BLaER1 treated with 17β-estradiol and CSF1 and Interleukin-3, amounts not matched to agents 10 nM and 100 nM (cell line): ENCODE data around the gene SHISA5.

Source experiments
- H3K27ac ChIP-seq, 11 experiments: shearing (Covaris generic); formaldehyde crosslinking; 2 replicates each; pipeline ENCODE4 v1.8.1; 2022
- H3K27me3 ChIP-seq, 11 experiments: shearing (Covaris generic); formaldehyde crosslinking; 2 replicates each; pipeline ENCODE4 v1.8.1; 2022
- H3K36me3 ChIP-seq, 11 experiments: shearing (Covaris generic); formaldehyde crosslinking; 2 replicates each; pipeline ENCODE4 v1.8.1; 2022
- H3K4me1 ChIP-seq, 10 experiments: shearing (Covaris generic); formaldehyde crosslinking; 2 replicates each; pipeline ENCODE4 v1.8.1; 2022
- H3K4me2 ChIP-seq, 11 experiments: shearing (Covaris generic); formaldehyde crosslinking; 2 replicates each; pipeline ENCODE4 v1.8.1; 2022
- H3K4me3 ChIP-seq, 10 experiments: shearing (Covaris generic); formaldehyde crosslinking; 2 replicates each; pipeline ENCODE4 v1.8.1; 2022
- H3K9ac ChIP-seq, 11 experiments: shearing (Covaris generic); formaldehyde crosslinking; 2 replicates each; pipeline ENCODE4 v1.8.1; 2022
- H3K9me3 ChIP-seq, 11 experiments: shearing (Covaris generic); formaldehyde crosslinking; replicated peaks in 1 of 11; 2 replicates each; pipeline ENCODE4 v1.8.1; 2022
- H4K20me1 ChIP-seq, 11 experiments: shearing (Covaris generic); formaldehyde crosslinking; 2 replicates each; pipeline ENCODE4 v1.8.1; 2022
- Cebpa-rat ChIP-seq, 11 experiments: shearing (Covaris generic); IDR thresholded peaks; 2 replicates each; pipeline ENCODE4 v1.8.1; 2022

The SHISA5 gene

DNA sequence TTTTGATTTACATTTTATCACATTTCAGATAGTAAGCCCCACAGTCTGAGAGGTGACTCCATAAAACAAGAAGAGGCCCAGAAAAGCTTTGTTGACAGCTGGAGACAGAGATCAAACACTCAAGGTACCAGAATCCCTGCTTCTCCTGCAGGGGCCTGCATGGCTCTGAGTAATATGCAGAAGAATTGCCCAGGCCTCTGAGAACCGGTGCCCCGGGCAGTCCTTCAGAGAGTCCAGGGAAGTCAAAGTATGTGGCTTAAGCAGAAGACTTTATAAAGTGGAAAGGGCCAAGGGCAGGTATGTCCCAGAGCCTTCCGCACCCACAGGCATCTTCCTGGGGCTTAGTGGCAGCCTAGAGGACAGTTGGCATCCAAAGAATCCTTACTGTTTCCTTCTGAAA lies 44.6 kb downstream of the SHISA5 start:
- Histone ChIP-seq H3K27ac (no peak overlapping the region), H4K20me1 (peaks cover 0 to 12% (median 0%) of the 10 kb centered on the region in 11 experiments; a peak in 3 of 22 replicates), H3K4me3 (no peak overlapping the region), H3K9me3 (no peaks in the 10 kb centered on the region), H3K36me3 (peaks cover 72 to 99% (median 89%) of the 10 kb centered on the region in 11 experiments), H3K4me1 (peaks cover 0 to 10% (median under 1%) of the 10 kb centered on the region in 10 experiments; a peak in 7 of 20 replicates), H3K4me2 (no peak overlapping the region), H3K27me3 (no peaks in the 10 kb centered on the region), H3K9ac (no peak overlapping the region)
- no peak for TF ChIP-seq Cebpa-rat (IDR thresholded peaks at IDR 0.05)

DNA sequence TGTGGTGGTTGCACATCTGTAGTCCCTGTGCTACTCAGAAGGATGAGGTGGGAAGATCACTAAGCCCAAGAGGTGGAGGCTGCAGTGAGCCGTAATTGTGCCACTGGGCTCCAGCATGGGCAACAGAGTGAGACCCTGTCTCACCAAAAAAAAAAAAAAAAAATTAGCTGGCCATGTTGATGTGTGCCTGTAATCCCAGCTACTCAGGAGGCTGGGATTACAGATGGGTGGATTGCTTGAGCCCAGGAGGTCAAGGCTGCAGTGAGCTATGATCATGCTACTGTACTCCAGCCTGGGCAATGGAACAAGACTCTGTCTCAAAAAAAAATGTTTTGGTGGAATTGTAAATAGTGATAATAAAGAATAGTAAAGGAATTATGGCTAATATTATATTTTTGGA lies 47.5 kb downstream of the SHISA5 start:
- no peaks in the 10 kb centered on the region for H3K27me3 ChIP-seq
- peaks cover 96 to 100% (median 100%) of the 10 kb centered on the region in 11 experiments for H3K36me3 ChIP-seq
- H3K4me3 ChIP-seq: no peak overlapping the region
- no peak overlapping the region for H3K27ac ChIP-seq
- H3K4me1 ChIP-seq: peaks cover 0 to 9% (median 0%) of the 10 kb centered on the region in 10 experiments; a peak in 5 of 20 replicates
- no peak overlapping the region for H3K4me2 ChIP-seq
- H4K20me1 ChIP-seq: peaks cover 0 to 10% (median 0%) of the 10 kb centered on the region in 11 experiments; a peak in 2 of 22 replicates
- H3K9me3 ChIP-seq: no peaks in the 10 kb centered on the region
- H3K9ac ChIP-seq: no peak overlapping the region; a peak in 1 of 22 replicates
- TF ChIP-seq Cebpa-rat (IDR thresholded peaks at IDR 0.05): no peak

DNA sequence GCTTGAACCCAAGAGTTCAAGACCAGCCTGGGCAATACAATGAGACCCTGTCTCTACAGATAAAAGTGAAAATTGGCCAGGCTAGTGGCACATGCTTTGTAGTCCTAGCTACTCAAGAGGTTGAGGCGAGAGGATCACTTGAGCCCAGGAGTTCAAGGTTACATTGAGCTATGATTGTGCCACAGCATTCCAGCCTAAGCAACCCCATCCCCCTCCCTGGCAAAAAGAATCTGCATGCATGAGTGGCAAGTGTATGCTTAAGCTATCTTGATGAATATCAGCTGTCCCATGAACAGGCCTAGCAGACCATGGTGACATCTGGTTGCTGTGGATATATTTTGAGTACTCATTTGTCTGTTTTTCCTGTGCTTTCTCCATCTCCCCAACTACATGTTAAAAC lies 52.7 kb downstream of the SHISA5 start:
- Histone ChIP-seq H3K4me3 (no peak overlapping the region), H3K36me3 (peaks cover 53 to 82% (median 65%) of the 10 kb centered on the region in 11 experiments), H4K20me1 (0 out of 22 replicates have a peak, but pooled peaks cover 0 to 3% (median 0%) of the 10 kb centered on the region in 11 experiments), H3K4me1 (peaks cover 14 to 21% (median 17%) of the 10 kb centered on the region in 10 experiments), H3K27me3 (no peaks in the 10 kb centered on the region), H3K9me3 (no peaks in the 10 kb centered on the region), H3K9ac (no peak overlapping the region), H3K27ac (no peak overlapping the region), H3K4me2 (no peak overlapping the region)
- no peak for TF ChIP-seq Cebpa-rat (IDR thresholded peaks at IDR 0.05)

DNA sequence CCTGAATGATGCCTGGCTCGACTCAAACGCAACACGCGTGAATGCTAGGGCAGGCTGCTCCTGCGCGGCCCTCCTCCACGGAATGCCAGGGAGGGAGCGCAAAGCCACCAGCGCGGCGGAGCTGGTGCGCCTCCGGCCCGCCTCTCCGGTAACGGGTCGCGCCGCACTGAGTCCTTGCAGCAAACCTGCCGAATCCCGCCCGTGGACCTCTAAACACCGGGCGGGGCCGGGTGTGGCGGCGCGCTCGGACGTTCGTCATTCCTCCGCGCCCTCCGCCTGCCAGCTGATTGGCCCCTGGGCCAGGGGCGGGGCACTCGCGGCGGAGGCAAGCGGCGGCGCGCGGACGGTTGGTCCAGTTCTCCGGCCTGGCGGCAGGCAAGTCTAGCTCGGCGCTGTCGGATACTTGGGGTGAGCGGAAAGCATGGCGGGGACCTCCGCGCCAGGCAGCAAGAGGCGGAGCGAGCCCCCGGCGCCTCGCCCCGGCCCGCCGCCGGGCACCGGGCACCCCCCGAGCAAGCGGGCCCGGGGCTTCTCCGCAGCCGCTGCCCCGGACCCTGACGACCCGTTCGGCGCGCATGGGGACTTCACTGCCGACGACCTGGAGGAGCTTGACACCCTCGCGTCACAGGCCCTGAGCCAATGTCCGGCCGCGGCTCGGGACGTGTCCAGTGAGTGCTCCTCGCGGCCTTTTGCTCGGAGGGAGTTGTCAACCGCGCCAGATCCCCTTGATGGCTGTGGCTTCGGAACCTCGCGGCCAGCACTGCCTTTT lies 57.4 kb downstream of the SHISA5 start, which contains the start of gene ATRIP:
ATRIP (plus strand) TSS at position 313 of the 769 bp plus-strand sequence; CDS start at position 422, 109 bp downstream.
- peak within 1 kb of the TSS; percentile 62 to 100 (median 88) for H3K4me3 ChIP-seq
- H3K4me1 ChIP-seq: peaks cover 26 to 41% (median 33%) of the 10 kb centered on the region in 10 experiments
- H3K4me2 ChIP-seq: peak within 1 kb of the TSS; percentile 84 to 99 (median 91)
- H4K20me1 ChIP-seq: peaks cover 5 to 32% (median 20%) of the 10 kb centered on the region in 11 experiments; a peak in 18 of 22 replicates
- H3K9me3 ChIP-seq: no peaks in the 10 kb centered on the region
- peak within 1 kb of the TSS; percentile 27 to 89 (median 81); a peak in 21 of 22 replicates for H3K27ac ChIP-seq
- peaks cover 36 to 70% (median 48%) of the 10 kb centered on the region in 11 experiments for H3K36me3 ChIP-seq
- H3K27me3 ChIP-seq: no peaks in the 10 kb centered on the region
- TF ChIP-seq Cebpa-rat (IDR thresholded peaks at IDR 0.05): no peak
- peak within 1 kb of the TSS; percentile 81 to 94 (median 89) for H3K9ac ChIP-seq

DNA sequence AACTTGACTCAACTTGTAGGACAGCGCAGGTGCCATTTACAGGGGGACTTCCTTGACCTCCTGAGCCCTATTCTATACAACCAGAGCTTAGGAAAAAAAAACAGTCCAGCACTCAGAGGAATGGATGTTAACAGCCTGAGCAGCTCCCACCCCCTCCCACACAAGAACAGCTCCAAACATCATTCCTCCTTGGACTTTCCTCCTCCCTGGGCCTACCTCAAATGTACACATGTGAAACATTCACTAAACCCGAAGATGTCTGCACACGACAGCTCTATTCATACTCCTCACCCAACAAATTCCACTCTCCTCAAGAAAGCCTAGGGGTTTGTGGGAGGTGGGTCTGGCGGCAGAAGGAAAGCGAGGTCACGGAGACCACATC lies 57.9 kb downstream of the SHISA5 start:
- peak overlapping the region; percentile 81 to 94 (median 89) for H3K9ac ChIP-seq
- H3K9me3 ChIP-seq: no peaks in the 10 kb centered on the region
- TF ChIP-seq Cebpa-rat (IDR thresholded peaks at IDR 0.05): no peak
- peak overlapping the region; percentile 62 to 100 (median 88) for H3K4me3 ChIP-seq
- H3K36me3 ChIP-seq: peaks cover 34 to 70% (median 47%) of the 10 kb centered on the region in 11 experiments
- peak overlapping the region; percentile 83 to 99 (median 89) for H3K4me2 ChIP-seq
- H3K4me1 ChIP-seq: peaks cover 32 to 46% (median 38%) of the 10 kb centered on the region in 10 experiments
- no peaks in the 10 kb centered on the region for H3K27me3 ChIP-seq
- H4K20me1 ChIP-seq: peaks cover 10 to 38% (median 26%) of the 10 kb centered on the region in 11 experiments; a peak in 18 of 22 replicates
- H3K27ac ChIP-seq: peak overlapping the region in 9 of 11 experiments; percentile 76 to 89 (median 83); a peak in 18 of 22 replicates

DNA sequence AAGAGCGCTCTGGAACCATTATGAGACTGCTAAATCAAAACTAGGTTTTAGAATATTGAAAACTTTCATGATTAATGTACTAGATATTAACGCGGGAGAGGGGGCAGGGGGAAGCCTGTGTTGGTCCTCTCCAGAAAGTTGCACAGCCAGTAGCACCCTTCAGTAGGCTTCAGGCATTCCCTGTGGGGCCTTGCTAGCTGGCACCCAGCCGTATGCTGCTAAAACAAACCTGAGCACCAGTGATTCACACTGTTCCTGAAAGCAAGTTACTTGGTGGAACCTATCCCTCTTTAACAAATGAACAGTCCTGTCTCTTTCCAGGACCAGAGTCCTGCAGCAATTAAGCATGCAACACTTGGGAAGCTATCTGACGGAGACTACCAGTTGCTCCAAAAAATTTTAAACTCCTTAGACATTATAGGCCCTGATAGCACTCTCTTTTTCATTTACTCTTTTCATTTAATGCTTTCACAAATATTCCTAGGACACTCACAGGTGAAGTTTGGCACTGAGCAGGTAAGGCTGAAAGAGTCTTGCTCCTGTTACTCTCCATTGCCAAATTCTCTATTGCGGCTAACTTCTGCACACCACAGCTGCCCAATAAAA lies 58.6 kb downstream of the SHISA5 start:
- H4K20me1 ChIP-seq: peaks cover 10 to 44% (median 29%) of the 10 kb centered on the region in 11 experiments; a peak in 18 of 22 replicates
- TF ChIP-seq Cebpa-rat (IDR thresholded peaks at IDR 0.05): no peak
- H3K27ac ChIP-seq: no peak overlapping the region
- H3K9ac ChIP-seq: peak overlapping the region in 10 of 11 experiments; percentile 81 to 94 (median 90); a peak in 13 of 22 replicates
- no peaks in the 10 kb centered on the region for H3K9me3 ChIP-seq
- no peaks in the 10 kb centered on the region for H3K27me3 ChIP-seq
- H3K36me3 ChIP-seq: peaks cover 33 to 64% (median 40%) of the 10 kb centered on the region in 11 experiments
- peak overlapping the region; percentile 62 to 100 (median 88) for H3K4me3 ChIP-seq
- H3K4me2 ChIP-seq: peak overlapping the region; percentile 83 to 99 (median 89)
- H3K4me1 ChIP-seq: peaks cover 33 to 49% (median 40%) of the 10 kb centered on the region in 10 experiments

DNA sequence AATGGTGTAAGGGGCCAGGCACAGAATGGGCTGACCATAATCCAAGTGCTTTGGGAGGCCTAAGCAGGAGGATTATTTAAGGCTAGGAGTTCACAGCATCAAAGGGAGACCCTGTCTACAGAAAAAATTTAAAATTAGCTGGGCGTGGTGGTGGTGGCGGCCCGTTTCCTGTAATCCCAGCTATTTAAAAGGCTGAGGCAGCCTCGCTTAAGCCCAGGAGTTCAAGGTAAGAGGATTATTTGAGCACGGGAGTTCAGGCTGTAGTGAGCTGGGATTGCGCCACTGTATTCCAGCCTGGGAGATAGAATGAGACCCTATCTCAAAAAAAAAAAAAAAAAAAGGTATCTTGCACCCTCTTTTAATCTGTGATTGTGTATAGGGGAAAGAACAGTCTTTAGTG lies 62.0 kb downstream of the SHISA5 start:
- no peaks in the 10 kb centered on the region for H3K9me3 ChIP-seq

DNA sequence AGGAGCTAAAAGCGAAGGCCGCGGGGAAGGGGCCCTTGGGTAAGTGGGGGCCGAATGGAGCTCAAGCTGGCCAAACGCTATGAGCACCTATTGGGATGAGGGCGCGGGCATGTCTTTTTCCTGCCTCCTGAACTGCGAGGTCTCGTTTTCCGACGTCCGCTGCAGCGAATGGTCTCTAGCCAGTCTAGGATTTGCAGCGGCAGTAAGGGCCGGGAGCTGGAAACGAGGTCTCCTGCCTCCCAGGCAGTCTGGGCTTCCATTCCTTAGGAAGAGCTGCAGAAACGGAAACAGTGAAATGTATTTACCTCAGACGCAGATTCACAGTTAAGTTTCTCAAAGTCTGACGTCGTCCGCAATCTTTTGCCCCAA lies 63.4 kb downstream of the SHISA5 start:
- Histone ChIP-seq H4K20me1 (peaks cover 10 to 45% (median 29%) of the 10 kb centered on the region in 11 experiments; a peak in 19 of 22 replicates), H3K9ac (peak overlapping the region; percentile 85 to 93 (median 87)), H3K27ac (peak overlapping the region; percentile 75 to 93 (median 88)), H3K4me1 (peaks cover 43 to 65% (median 50%) of the 10 kb centered on the region in 10 experiments), H3K4me2 (peak overlapping the region; percentile 76 to 94 (median 87)), H3K27me3 (no peaks in the 10 kb centered on the region), H3K4me3 (peak overlapping the region; percentile 81 to 97 (median 92)), H3K9me3 (no peaks in the 10 kb centered on the region), H3K36me3 (peaks cover 31 to 41% (median 36%) of the 10 kb centered on the region in 11 experiments)
- no peak for TF ChIP-seq Cebpa-rat (IDR thresholded peaks at IDR 0.05)

More for the DNA sequence above, 62.0 kb downstream of the SHISA5 start:
- Histone ChIP-seq H3K36me3 (peaks cover 31 to 41% (median 36%) of the 10 kb centered on the region in 11 experiments), H3K27ac (0 out of 22 replicates have a peak overlapping the region, but pooled peaks of 1 of the 11 experiments have one; percentile 90), H3K4me3 (peak overlapping the region; percentile 81 to 97 (median 92); a peak in 19 of 20 replicates), H4K20me1 (peaks cover 10 to 45% (median 29%) of the 10 kb centered on the region in 11 experiments; a peak in 18 of 22 replicates), H3K9ac (peak overlapping the region; percentile 85 to 93 (median 87); a peak in 21 of 22 replicates), H3K27me3 (no peaks in the 10 kb centered on the region), H3K4me2 (peak overlapping the region; percentile 76 to 94 (median 87)), H3K4me1 (peaks cover 36 to 61% (median 47%) of the 10 kb centered on the region in 10 experiments)
- TF ChIP-seq Cebpa-rat (IDR thresholded peaks at IDR 0.05): no peak
